Ureter (tissue), 1 donor: ENCODE measurements around the gene HSP90AA1. TPM values are rescaled to one million over a fixed set of nuclear protein-coding genes. Genes with fewer than 3 reads are reported as not detected.

ENCODE experiments used
- DNase-seq: peaks from one replicate; pipeline ENCODE4 v3.0.0-alpha.2; 2020; ENCODE audit warnings: low spot score
- total RNA-seq: library from RNA; stranded (reverse); gene quantifications from one replicate; pipeline ENCODE4 v1.2.4, GENCODE V29; 2023
- donor health status: DM: yes; HTN: yes; CAD: no.

Gene HSP90AA1
- total RNA-seq, 1 donor from 2014 or later = 583 TPM

DNA sequence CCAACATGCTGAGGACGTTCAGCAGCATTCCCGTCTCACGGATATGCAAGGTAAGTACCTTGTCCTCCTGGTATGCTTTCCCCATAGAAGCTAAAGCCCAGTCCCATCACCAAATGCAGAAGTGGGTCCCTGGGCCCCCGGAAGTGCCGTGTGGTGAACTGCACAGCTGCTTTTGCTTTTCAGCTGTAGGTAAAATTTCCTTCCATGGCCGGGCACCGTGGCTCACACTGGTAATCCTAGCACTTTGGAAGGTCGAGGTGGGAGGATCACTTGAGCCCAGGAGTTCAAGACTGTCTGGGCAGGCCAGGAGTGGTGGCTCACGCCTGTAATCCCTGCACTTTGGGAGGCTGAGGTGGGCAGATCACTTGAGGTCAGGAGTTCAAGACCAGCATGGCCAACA is 44.1 kb downstream of the HSP90AA1 start:
- no peak for DNase-seq

DNA sequence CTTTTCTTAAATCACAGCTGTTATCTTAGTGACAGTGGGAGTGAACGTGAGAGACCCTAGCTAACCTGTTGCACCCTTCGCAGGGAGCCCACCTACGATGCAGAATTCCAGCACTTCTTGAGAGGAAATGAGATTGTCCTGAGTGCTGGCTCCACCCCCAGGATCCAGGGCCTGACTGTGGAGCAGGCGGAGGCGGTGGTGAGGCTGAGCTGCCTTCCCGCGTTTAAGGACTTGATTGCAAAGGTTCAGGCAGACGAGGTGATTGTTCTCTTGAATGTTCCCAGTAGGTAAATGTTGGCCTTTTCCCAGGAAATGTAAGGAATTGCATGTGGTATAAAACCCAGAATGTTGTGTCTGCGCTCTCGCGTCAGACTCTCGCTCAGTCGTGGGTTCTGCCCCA is 46.7 kb downstream of the HSP90AA1 start:
- no peak for DNase-seq

DNA sequence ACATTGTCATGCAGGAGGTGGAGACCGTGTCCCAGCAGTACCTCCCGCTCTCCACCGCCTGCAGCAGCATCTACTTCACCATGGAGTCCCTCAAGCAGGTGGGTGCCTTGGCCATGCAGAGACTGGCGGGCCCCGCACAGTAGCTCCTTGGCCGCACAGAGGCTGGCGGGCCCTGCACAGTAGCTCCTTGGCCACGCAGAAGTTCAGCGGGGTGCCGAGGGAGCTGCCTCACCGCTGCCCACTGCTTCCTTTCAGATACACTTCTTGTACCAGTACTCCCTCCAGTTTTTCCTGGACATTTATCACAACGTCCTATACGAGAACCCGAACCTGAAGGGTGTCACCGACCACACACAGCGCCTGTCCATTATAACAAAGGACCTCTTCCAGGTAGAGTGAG is 47.7 kb downstream of the HSP90AA1 start:
- DNase-seq = no peak

DNA sequence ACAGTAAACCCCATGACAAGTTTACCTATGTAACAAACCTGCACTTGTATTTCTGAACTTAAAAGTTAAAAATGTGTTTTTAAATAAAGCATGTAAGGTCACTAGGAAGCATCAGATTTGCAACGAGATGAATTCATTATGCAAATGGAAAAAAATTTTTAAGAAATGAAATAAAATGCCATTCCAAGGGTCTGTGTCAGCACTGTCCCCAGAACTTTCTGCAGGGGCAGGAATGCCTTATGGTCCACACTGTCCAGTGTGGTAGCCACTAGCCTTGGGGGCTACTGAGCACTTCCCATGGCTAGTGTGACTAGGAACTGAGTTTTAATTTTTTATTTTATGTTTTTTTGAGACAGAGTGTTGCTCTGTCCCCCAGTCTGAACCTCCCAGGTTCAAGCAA is 49.2 kb downstream of the HSP90AA1 start:
- DNase-seq = no peak

DNA sequence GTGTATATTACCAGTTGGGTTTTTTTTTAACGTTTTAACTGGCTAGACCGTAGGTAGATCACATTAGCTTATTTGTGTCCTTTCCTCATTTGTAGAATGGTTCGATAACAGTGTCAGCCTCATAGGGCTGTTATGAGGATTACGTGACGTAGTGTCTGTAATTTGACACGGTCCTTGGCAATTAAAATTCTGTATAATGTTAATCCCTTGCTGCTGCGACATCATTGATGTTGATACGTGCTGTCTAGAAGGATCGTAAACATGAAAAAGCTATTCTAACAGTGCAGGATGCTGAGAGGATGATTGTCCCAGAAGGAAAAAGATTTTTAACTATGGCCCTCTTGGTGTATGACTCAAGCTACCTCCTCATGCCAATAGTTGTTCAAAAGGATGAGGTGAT is 50.9 kb downstream of the HSP90AA1 start:
- DNase-seq = no peak

DNA sequence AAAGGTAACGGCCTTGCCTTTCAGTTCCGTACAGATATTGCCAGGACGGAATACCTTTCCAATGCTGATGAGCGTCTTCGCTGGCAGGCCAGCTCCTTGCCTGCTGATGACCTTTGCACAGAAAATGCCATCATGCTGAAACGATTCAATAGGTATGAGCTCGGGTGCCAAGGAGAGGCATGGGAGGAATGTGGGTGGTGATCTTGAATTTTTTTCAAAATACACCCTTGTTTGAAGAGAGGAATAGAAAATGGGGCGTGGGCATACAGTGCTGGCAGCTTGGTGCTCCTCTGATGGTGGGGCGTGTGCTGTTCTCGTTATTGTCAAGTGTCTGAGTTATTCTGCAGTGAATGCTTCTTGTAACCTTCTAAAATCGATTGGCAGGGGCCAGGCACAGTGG is 52.5 kb downstream of the HSP90AA1 start:
- no peak for DNase-seq

DNA sequence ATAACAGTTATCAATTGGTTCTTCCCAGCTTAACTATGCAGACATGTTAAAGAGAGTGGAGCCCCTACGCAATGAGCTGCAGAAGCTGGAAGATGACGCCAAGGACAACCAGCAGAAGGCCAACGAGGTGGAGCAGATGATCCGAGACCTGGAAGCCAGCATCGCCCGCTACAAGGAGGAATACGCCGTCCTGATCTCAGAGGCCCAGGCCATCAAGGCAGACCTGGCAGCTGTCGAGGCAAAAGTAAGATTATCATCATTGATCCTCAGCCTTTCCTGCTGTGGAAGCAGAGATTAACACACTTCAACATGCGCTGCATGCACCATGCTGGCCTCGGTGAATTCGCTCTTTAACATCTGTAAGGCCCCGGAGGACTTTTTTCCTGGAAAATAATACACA is 53.6 kb downstream of the HSP90AA1 start:
- no peak for DNase-seq

Other genes starting within 250 kb of the HSP90AA1 start
- gene DYNC1H1, start 122.5 kb downstream of the HSP90AA1 start, total RNA-seq = 467 TPM
- gene WDR20, start 52.9 kb upstream of the HSP90AA1 start, total RNA-seq = 45.7 TPM
- gene MOK, start 218.1 kb upstream of the HSP90AA1 start, total RNA-seq = 24.4 TPM
- 18.1 TPM for gene ZNF839, start 232.7 kb upstream of the HSP90AA1 start, total RNA-seq